GM20431 (cell line): ENCODE results near the gene MGAT5.
"Not testable (repeated sequence)": the region's sequence is repeated elsewhere in the genome, so short reads cannot be mapped to it uniquely, and the experiment has no call there.

Source experiments
- in situ Hi-C: fragments of 300-500 bp; cut with MseI, MboI; formaldehyde crosslinking; loops from one replicate; pipeline ENCODE4 v1.15.0; 2020; ENCODE audit warnings: low sequenced_read_pairs; ENCODE audit not compliant: unreplicated experiment

Gene MGAT5

DNA sequence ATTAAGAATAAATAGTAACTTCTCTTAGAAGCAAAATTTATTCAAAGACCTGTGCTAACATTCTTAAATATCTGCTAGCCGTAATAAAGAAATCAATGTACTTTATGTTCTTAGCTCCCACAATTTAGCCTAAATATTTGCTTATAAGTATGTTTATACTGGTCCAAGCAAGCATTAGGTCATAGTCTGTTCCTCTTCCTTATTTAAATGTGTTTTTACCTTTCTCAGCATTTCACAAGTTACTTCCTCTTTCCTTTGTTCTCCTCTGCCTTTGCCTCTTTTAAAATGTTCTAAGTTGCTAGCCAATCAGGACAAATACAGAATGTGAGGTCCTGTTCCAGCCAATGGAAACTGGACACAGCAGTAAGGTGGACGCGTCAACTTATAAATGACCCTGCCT, 40.7 kb downstream of the MGAT5 start:
- in situ Hi-C loops = not testable (repeated sequence)

DNA sequence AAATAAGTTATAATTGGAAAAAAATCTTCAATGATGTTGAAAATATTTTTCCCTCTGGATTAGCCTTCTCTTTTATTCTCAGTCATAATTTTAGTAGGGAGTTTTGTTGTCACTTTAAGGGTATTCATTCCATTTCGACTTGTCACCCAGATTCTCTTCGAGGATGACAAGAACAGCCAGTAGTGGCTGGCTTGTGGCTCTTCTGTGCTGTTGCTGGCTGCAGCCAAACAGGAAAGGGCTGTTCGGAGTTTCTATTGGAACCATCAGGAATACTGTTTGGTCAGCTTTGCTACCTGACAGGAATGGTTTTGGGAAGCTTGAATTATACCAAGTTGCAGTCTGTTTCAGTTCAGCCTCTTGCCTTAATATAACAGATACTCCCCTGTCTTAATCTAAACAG, 41.6 kb downstream of the MGAT5 start:
- in situ Hi-C loops = no loop called here

DNA sequence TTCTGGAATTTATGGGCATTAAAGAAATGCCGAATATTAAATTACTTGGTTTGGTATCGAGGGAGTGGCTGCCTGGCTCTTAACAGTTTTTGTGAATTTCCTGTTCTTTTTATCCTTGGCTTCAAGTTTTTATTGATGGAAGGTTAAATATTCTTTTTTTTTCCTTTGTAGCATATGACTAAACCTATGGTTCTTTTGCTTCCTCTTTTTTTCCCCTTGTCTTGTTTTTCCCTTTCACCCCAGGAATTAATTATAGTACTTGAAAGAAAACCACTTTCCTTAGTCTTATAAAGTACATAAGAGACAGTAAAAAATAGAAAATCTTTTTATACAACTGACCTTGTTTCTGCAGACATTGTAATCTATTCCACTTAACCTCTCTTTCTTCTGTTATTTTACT, 42.4 kb downstream of the MGAT5 start:
- in situ Hi-C loops = no loop called here

DNA sequence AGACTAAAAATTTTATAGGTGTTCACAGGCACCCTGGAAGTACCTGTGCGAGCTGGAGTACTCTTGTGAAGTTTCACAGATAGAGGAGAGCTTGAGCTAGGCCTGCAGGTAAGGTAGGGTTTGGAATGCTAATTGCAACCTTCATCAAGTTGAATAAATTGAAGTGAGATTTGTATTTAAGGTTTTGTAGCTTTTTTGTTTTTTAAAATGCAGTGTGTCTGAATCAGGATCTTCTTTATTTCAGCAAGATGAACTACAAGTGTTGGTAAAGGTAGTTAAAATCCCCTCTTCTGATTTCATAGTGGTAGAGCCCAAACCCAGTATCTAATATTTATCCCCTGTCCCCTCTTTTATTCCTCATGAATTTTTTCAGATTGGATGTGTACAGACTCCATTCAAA, 45.5 kb downstream of the MGAT5 start:
- in situ Hi-C loops = no loop called here

DNA sequence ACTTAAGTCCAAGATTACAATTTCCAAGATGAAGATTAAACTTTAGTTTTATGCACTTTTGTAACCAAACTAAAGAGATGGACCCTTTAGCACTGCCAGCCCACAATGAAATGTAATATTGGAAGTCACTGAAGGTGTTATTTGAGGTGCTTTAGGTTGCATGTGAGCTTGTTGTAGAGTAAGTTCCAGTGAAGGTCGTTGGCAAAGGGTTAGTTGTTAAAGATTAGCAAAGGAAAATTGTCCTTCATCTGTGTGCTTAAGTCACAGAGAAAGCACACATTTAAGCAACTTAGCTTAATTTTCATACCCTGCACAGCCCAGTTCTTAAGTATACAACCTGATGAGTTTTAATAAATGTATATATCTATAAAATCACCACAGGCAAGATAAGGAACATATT, 46.7 kb downstream of the MGAT5 start:
- in situ Hi-C loops = no loop called here

DNA sequence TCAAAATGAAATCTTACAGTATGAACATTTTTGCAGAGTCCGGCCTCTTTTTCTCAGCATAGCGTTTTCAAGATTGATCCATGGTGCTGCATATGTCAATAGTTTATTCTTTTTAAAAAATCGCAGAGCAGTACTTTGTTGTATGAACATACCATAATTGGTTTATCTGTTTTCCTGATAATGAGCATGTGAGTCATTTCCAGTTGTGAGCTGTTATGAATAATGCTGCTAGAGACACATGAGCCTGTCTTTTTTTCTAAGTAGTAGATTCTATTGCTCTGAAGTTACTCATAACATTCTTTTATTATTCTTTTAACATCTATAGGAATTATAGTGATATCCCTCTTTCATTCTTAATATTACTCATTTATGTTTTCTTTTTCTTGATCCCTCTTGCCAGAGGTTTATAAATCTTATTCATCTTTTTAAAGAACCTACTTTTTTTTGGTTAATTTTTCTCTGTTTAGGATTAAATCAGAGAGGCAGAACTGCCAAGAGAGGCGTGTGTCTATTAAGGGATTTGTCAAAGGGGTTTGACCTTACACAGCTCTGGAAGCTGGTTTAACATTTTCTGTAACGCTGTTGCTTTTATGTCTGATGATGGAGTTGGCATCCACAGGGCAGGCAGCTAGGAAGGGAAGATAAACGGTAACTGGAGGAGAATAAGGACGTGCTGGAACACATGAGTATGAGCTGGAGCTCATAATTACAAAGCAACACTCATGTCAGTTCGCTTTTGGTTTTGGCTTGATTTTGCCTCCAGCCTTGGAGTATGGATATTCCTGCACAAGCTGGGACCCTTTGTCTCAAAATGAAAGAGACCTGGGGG, 47.4 kb downstream of the MGAT5 start:
- in situ Hi-C loops = no loop called here

DNA sequence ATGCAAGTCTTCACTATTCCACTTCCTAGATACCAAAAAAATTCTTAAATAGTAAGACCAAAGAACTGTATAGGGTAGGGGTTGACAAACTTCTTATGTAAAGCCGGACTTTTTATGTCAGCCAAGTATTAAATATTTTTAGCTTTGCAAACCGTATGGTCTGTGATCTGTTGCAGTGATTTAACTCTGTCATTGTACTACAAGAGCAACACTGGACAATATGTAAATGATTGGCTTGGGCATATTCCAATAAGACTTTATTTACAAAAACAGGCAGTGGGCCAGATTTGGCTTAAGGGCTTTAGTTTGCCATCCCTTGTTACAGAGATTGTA, 48.0 kb downstream of the MGAT5 start:
- in situ Hi-C loops = no loop called here

DNA sequence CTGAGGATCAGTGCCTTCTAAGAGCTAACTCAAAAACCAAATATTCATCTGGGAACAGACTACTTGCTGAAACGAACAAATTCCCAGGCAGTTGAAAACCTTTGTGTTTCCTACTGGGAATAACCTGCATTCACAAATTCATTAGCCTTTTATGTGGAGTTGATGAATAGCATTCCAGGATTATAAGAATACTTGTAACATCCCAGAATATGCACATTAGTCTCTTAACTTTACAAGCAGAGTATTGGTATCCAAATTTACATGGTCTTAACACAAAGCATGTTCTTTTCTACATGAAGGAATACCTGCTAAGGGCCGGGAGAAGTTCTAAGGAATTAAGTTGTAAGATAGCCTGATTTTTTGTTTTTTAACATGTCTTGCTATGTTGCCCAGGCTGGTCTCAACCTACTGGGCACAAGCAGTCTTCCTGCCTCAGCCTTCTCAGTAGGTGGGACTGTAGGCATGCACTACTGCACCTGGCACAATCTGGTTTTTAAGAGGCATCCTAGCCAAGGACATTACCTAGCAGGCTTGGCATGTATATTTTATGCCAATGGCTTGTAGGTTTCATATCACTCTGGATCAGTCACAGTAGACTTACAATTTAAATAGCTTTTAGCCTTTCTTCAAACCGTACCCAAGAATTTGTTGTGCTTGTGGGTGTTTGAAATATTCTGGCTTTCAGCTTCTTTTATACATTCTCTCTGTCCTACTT, 50.7 kb downstream of the MGAT5 start:
- in situ Hi-C loops = no loop called here

DNA sequence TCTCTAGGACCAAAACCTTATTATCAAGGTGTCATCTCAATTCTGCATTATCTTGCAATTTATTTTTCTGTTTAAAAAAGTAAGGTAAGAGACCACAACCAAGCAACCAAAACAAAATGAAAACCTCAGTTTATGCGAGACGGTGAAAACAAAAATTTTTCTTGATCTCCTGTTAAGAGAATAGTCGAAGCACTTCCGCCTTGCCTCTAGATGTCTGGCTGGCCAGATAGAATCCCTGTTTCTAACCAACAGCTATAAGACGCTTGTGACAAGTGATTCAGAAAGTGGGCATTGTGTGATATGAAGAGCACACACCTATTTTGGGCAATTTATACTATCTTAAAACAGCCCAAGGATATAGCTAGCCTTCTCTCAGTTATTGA, 51.2 kb downstream of the MGAT5 start:
- in situ Hi-C loops = no loop called here

DNA sequence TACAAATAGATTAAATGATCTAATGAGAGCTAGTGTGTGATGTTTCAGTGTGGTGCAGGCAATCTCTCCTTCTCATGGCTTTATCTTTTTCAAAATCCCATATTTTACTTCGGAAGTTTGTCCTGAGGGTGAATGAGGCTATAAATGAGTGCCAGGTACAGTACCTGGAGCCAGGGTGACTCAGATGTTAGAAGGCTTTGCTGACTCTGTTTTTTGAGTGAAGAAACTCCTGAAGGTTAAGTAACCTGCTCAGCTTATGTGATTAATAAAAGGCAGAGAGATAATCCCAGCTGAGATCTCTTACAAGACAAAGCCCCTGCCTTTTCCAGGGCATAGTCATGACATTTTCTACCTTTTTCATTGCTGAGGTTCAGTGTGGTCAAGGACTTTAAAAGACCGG, 52.6 kb downstream of the MGAT5 start:
- in situ Hi-C loops = no loop called here

DNA sequence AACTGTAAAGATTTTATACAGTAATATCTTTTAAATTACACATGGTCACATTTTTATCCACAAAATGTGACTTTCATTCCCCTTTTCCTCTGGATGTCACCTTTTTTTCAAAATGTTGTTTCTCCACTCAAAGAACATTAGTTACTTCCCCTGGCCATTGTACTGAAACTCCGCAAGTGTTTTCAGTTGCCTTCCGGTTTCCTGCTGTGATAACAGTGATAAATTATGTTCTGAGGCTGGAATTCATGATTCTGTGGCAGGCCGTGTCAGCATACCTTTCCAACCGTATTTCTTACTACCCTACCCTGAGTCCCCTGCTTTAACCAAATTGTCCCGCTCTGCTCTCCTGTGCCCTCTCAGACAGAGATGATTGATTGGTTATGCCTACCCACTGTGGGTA, 53.5 kb downstream of the MGAT5 start:
- in situ Hi-C loops = no loop called here

DNA sequence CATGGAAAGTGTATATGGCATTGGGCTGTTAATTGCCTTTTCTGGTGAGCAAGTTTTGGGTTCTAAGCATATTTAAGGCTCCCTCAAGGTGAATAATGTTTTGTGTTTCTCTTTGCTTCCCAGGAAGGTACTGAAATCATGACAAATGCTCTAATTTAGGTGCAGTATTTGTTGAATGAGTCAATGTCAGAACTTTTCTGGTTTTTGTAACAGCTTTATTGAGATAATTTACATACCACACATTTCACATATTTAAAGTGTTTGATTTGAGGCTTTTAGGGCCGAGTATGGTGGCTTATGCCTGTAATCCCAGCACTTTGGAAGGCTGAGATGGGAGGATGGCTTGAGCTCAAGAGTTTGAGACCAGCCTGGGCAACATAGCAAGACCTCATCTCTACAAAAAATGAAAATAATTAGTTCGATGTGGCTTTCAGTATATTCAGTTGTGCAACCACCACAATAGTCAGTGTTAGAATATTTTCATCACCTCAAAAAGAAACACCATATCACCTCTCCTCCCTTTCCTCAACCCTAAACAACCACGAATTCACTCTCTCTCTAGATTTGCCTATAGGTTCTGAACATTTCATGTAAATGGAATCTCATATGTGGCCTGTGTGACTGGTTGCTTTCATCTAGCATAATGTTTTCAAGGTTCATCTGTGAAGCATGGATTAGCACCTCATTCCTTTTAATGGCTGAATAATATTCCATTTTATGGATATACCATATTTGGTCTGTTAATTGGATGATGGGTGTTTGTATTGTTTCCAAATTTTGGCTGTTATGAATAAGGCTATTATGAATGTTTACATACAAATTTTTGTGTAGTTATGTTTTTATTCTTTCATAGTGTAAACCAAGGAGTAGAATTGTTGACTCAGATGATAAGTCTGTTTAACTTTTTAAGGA, 54.9 kb downstream of the MGAT5 start:
- in situ Hi-C loops = no loop called here

DNA sequence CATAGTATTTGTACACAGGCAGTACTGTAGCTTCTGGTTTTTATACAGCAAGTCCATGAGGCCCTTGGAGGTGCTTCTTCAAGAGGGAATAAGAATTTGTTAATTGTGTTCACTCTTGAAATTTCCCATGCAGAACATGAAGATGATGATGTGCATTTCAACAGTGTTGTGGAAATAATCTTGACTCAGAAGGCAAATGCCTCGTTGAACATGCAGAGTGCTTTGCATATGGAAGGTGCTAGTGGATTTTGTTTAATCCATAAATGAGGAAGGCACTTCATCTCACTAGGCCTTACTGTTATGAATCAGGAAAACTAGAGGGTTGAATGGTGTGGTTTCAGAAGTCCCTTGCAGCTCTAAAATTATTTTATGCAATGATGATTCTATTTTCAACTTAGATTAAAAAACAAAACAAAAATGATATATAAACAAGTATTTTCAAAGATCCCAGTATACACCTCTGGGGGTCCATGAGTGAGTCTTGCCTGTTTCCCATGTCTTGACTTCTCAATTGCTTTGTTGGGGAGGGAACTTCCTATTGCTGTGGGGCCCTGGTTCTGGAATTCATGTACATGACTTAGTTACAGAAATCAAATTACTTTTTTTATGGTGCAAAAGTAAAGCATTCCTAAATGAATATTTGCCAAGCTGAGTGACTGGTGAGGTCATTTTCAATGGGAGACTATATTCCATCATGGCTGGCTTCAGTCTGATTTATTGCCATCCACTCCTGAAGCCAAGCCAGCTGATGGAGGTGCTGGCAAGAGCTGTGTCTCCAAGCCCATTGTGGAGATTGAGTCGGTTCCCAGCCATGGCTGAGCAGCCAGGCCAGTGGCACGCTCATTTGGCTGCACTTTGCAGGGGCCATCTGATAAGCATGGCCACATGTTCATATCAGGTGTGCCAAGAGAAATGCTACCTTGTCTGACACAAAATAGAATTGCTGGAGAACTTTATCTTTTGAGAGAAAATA, 56.5 kb downstream of the MGAT5 start:
- in situ Hi-C loops = no loop called here

DNA sequence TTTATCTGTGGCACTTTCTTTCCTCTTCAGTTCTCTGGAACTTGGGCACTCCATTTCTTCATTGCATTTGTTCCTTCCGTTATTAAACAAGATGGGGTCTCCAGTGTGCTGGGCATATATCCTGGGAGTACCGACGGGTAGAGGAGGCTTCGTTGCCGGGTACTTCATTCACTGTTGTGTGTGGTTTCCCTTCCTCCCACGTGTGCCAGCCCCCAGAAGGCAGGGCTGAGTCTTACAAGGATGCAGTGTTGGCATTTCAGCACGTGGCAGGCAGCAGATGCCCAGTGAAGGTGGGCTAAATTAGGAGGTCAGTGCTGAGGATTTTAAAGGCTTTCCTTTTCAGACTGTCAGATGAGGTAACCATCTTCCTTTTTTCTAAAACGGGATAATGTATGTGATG, 58.6 kb downstream of the MGAT5 start:
- in situ Hi-C loops = no loop called here

DNA sequence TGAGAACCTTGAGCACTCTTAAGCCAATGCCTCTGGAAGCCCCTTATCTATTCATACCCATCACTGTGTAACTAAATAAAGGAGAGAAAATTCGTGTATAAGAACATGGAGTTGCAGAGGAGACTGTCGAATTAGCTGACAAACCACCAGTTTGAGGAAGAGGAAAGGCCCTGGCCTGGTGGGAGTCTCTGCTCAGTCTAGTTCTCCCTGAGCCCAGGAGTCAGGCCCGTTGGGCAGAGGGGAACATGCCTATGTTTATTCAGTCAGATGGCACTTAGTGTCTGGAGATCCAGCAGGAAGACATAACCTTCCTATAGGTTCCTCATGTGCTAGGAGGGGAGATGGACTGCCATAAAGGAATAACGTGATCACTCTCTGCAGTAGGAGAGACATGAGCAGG, 60.3 kb downstream of the MGAT5 start:
- in situ Hi-C loops = no loop called here

DNA sequence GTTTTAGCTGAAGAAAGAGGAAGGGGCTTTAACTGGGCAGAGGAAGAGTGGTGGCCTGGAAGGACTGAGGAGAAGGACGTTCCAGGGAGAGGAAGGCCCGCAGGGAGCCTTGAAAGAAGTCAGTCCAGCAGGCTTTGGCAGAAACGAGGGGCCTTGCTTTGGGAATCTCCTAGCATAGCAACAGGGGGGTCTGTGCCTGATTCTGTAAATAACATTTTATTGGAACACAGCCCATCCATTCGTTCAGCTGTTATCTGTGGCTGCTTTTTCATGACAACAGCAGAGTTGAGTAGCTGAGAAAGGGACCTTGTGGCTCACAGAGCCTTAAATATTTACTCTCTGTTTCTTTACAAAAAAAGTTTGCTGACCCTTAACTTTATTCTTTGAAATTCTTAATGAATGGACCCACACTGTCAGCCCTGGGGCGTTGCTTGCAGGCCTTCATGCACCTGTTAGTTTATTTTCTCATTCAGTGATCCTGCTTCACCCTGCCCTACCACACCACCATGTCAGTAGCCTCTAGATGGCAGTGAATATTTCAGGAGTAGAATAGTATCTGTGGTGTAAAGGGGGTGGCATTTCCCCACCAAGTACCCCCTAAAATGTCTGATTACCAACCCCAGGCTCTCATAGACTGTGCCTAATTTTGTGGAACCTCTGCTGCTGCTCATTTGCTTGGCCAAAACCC, 61.0 kb downstream of the MGAT5 start:
- in situ Hi-C loops = no loop called here

DNA sequence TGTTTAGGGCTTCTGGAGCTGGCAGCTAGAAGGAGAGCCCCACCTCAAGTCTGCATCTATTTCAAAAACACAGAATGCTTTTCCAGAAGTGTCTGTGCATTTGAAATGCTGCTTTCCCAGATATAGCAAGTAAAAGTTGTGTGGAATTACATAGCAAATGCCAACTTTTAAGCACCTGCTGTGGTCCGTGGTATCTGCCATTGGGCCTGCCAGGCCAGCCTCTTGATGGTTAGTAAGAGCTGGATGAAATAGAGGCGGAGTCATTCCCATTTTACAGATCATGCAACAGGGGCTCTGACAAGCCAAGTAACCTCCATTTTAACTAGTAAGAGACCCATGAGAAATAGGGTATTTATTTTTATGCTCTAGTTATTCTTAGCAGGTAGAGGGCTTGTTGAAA, 61.6 kb downstream of the MGAT5 start:
- in situ Hi-C loops = no loop called here

DNA sequence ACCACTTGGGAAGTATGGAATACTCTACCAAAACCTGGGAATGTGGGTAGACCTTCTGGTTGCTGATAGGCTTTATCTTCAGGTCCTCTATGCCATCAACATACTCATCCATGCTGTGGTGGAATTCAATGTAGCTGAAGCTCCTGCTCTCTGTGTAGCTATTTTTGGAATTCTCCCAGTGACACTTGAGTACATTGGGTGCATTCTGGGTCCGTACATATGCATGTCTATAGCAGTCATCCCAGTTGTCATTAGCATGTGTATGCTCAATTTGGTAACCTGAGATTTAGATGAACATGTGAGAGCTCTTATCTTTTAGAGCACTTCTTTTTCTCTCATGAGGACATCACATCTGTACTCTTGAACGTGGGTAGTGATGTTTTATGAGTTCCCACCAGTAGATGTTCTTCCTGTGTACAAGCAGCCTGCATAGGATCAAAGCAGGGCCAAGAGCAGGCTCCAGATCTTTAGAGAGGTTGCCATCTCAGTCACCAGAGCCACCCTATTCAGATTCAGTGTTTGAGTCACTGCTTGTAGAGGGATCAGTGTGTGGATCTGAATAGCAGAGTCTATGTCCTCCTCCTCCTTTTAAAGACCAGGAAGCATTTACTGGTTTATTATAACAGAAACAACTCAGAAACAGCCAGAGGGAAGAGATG, 65.9 kb downstream of the MGAT5 start:
- in situ Hi-C loops = no loop called here

DNA sequence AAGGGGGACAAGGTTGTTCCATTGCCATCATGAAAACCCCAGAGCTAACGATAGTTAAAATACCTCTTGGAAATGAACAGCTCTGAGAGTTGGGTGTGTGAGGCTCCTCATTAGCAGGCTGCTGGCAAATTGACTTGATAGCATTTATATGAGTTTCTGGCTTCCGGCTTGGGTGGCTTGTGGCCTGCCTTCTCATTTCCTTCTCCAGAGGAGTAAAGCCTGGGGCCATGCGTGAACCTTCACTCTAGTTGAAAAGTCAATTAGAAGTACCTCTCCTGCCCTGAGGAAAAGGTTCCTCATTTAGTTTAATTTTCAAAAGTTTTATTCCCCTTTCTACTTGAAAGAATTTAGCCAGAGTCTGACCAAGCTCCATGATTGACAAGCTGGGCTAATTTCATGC, 67.1 kb downstream of the MGAT5 start:
- in situ Hi-C loops = no loop called here
